IMR-90 (cell line): Measurements from ENCODE around the gene TBC1D22A. TPM values are rescaled to one million over a fixed set of nuclear protein-coding genes. Genes with fewer than 3 reads are reported as not detected.

Experiments used
- ATAC-seq: fragments of 200-7000 bp; cut with Tn5 transposase; 2 replicates; pipeline ENCODE4 v1.9.1; 2020; ENCODE audit warnings: low read depth, mild to moderate bottlenecking, moderate library complexity
- BruUV-seq: library from RNA; stranded (reverse); fragments of 400-500 nt; replicated peaks from 2 replicates; lab custom pipeline; 2021; lab: Mats Ljungman, UMichigan
- CTCF ChIA-PET: fragments of 300-600 bp; formaldehyde crosslinking; extraction: SDS; loops from one replicate; lab custom pipeline; 2021; ENCODE audit warnings: antibody characterized with exemption; lab: Yijun Ruan, JAX
- POLR2A ChIA-PET: fragments of 300-600 bp; sonication (Branson Sonifier 250); formaldehyde crosslinking; loops from one replicate; lab custom pipeline; 2022; ENCODE audit warnings: antibody characterized with exemption; ENCODE audit not compliant: unreplicated experiment; lab: Charles Lee
- DNase-seq: peaks from one replicate; pipeline ENCODE4 v3.0.0; 2013
- H2AFZ ChIP-seq: replicated peaks from 2 replicates; pipeline ENCODE3; 2013; ENCODE audit warnings: low read length, mild to moderate bottlenecking; ENCODE audit not compliant: poor library complexity
- H2AK5ac ChIP-seq: 2 replicates; pipeline ENCODE4 v1.6.1; 2013; ENCODE audit warnings: low read depth, low read length, inconsistent platforms
- H2AK9ac ChIP-seq: replicated peaks from 2 replicates; pipeline ENCODE3; 2013; ENCODE audit warnings: mild to moderate bottlenecking, low read depth, low read length, moderate library complexity; ENCODE audit not compliant: poor library complexity
- H2BK120ac ChIP-seq: 2 replicates; pipeline ENCODE4 v1.6.1; 2013; ENCODE audit warnings: low read depth, low read length, inconsistent platforms
- H2BK15ac ChIP-seq: 3 replicates; pipeline ENCODE4 v1.6.1; 2013; ENCODE audit warnings: low read depth, low read length, inconsistent platforms
- H2BK20ac ChIP-seq: 2 replicates; pipeline ENCODE4 v1.6.1; 2013; ENCODE audit warnings: low read depth, mild to moderate bottlenecking, inconsistent platforms, low read length, moderate library complexity
- H2BK5ac ChIP-seq: 2 replicates; pipeline ENCODE4 v1.6.1; 2013; ENCODE audit warnings: mild to moderate bottlenecking, low read depth, low read length, inconsistent platforms; ENCODE audit not compliant: poor library complexity, severe bottlenecking
- H3K14ac ChIP-seq: replicated peaks from 2 replicates; pipeline ENCODE4 v1.6.1; 2013; ENCODE audit warnings: low read depth, low read length, inconsistent platforms
- H3K18ac ChIP-seq: 2 replicates; pipeline ENCODE4 v1.6.1; 2013; ENCODE audit warnings: low read depth, low read length, control low read depth
- H3K23ac ChIP-seq: 2 replicates; pipeline ENCODE4 v1.6.1; 2013; ENCODE audit warnings: low read depth, low read length, inconsistent platforms
- H3K27ac ChIP-seq: 2 replicates; pipeline ENCODE4 v1.5.1; 2013; ENCODE audit warnings: mild to moderate bottlenecking, control low read depth, low read length; ENCODE audit not compliant: insufficient read depth
- H3K27me3 ChIP-seq: 2 replicates; pipeline ENCODE4 v1.6.1; 2013; ENCODE audit warnings: low read length; ENCODE audit not compliant: control insufficient read depth, insufficient read depth
- H3K36me3 ChIP-seq: 2 replicates; pipeline ENCODE4 v1.6.1; 2013; ENCODE audit warnings: low read length, mixed read lengths; ENCODE audit not compliant: control insufficient read depth, insufficient read depth
- H3K4ac ChIP-seq: 2 replicates; pipeline ENCODE4 v1.6.1; 2013; ENCODE audit warnings: low read depth, low read length, inconsistent platforms
- H3K4me1 ChIP-seq: 2 replicates; pipeline ENCODE4 v1.6.1; 2013; ENCODE audit warnings: low read length, mixed read lengths; ENCODE audit not compliant: control insufficient read depth, insufficient read depth
- H3K4me2 ChIP-seq: 2 replicates; pipeline ENCODE4 v1.6.1; 2013; ENCODE audit warnings: low read depth, mild to moderate bottlenecking, control low read depth, low read length, moderate library complexity
- H3K4me3 ChIP-seq: 2 replicates; pipeline ENCODE4 v1.5.1; 2013; ENCODE audit warnings: low read depth, mild to moderate bottlenecking, control low read depth, low read length, moderate library complexity; ENCODE audit not compliant: insufficient read depth
- H3K56ac ChIP-seq: 2 replicates; pipeline ENCODE4 v1.6.1; 2013; ENCODE audit warnings: low read length, inconsistent platforms; ENCODE audit not compliant: insufficient read depth; ENCODE audit errors: extremely low read depth
- H3K79me1 ChIP-seq, 2 experiments: 2 replicates each; pipeline ENCODE4 v1.6.1; 2013; ENCODE audit warnings: low read length in 2 of 2, inconsistent platforms in 1 of 2, low read depth in 1 of 2
- H3K9ac ChIP-seq: 2 replicates; pipeline ENCODE4 v1.6.1; 2013; ENCODE audit warnings: low read depth, low read length, control low read depth
- H3K9me1 ChIP-seq: 2 replicates; pipeline ENCODE4 v1.6.1; 2013; ENCODE audit warnings: low read length, inconsistent platforms; ENCODE audit not compliant: insufficient read depth
- H3K9me3 ChIP-seq: 2 replicates; pipeline ENCODE4 v1.6.1; 2013; ENCODE audit warnings: low read length; ENCODE audit not compliant: control insufficient read depth, insufficient read depth
- H4K20me1 ChIP-seq: 2 replicates; pipeline ENCODE4 v1.6.1; 2013; ENCODE audit warnings: low read length, inconsistent platforms; ENCODE audit not compliant: insufficient read depth
- H4K5ac ChIP-seq: 2 replicates; pipeline ENCODE4 v1.6.1; 2013; ENCODE audit warnings: mild to moderate bottlenecking, low read depth, low read length, control low read depth
- H4K8ac ChIP-seq, 2 experiments: 2 replicates each; pipeline ENCODE4 v1.6.1; 2013; ENCODE audit warnings: low read depth in 2 of 2, low read length in 2 of 2, control low read depth in 1 of 2, inconsistent platforms in 1 of 2
- H4K91ac ChIP-seq: 2 replicates; pipeline ENCODE4 v1.6.1; 2013; ENCODE audit warnings: low read depth, low read length, inconsistent platforms; ENCODE audit not compliant: insufficient read depth
- BHLHE40 ChIP-seq: fragments of 150-350 bp; IDR thresholded peaks from 2 replicates; pipeline ENCODE4 v1.6.1; 2016; ENCODE audit warnings: mild to moderate bottlenecking, low read depth, low read length
- CHD1 ChIP-seq: IDR thresholded peaks from 2 replicates; pipeline ENCODE4 v1.6.1; 2012; ENCODE audit warnings: low read depth, low read length, improper control_type of control experiment
- FOS ChIP-seq: fragments of 150-350 bp; IDR thresholded peaks from 2 replicates; pipeline ENCODE4 v1.6.1; 2016; ENCODE audit warnings: low read depth, low read length
- MAFK ChIP-seq: IDR thresholded peaks from 2 replicates; pipeline ENCODE4 v1.6.1; 2012; ENCODE audit warnings: low read depth, low read length, improper control_type of control experiment
- MAZ ChIP-seq: IDR thresholded peaks from 2 replicates; pipeline ENCODE4 v1.6.1; 2012; ENCODE audit warnings: low read depth, mild to moderate bottlenecking, low read length, improper control_type of control experiment, moderate library complexity, borderline replicate concordance
- POLR2A ChIP-seq: IDR thresholded peaks from 2 replicates; pipeline ENCODE4 v1.6.1; 2012; ENCODE audit warnings: mild to moderate bottlenecking, low read depth, low read length
- RAD21 ChIP-seq: IDR thresholded peaks from 2 replicates; pipeline ENCODE4 v1.6.1; 2012; ENCODE audit warnings: low read length, improper control_type of control experiment
- RCOR1 ChIP-seq: IDR thresholded peaks from 2 replicates; pipeline ENCODE4 v1.6.1; 2012; ENCODE audit warnings: mild to moderate bottlenecking, low read length, improper control_type of control experiment; ENCODE audit not compliant: insufficient replicate concordance
- RFX5 ChIP-seq: IDR thresholded peaks from 2 replicates; pipeline ENCODE4 v1.8.0; 2012; ENCODE audit warnings: low read depth, mild to moderate bottlenecking, low read length, moderate library complexity
- SMC3 ChIP-seq: fragments of 150-350 bp; IDR thresholded peaks from 2 replicates; pipeline ENCODE4 v1.6.1; 2016; ENCODE audit warnings: low read depth, mild to moderate bottlenecking, antibody characterized with exemption, low read length, moderate library complexity
- WGBS, 2 experiments: methylation state at CpG; one replicate each; pipeline versions ENCODE4 v1.1.5 to v1.1.7; 2013; ENCODE audit warnings: missing lambda C conversion rate in 2 of 2; ENCODE audit not compliant: insufficient read length in 1 of 2; ENCODE audit errors: extremely low coverage in 2 of 2; 5-methylcytosine and 5-hydroxymethylcytosine counted together
- dilution Hi-C: fragments of 300-500 bp; cut with HindIII; formaldehyde crosslinking; loops from one replicate; pipeline ENCODE4 v1.14.3; 2018; ENCODE audit warnings: low sequenced_read_pairs; ENCODE audit not compliant: unreplicated experiment
- in situ Hi-C: fragments of 300-500 bp; cut with MboI; formaldehyde crosslinking; loops from 3 replicates; pipeline ENCODE4 v1.14.3; 2019; ENCODE audit warnings: low sequenced_read_pairs, inconsistent platforms, mixed read lengths
- intact Hi-C: fragments of 100-400 bp; cut with micrococcal nuclease; formaldehyde crosslinking; loops from 2 replicates; pipeline ENCODE4 v1.10.0; 2022
- polyA plus RNA-seq, 3 experiments: library from polyadenylated mRNA; depleted of rRNA; stranded (reverse); fragments of >200 nt; gene quantifications; 2 replicates each; pipeline ENCODE4 v1.2.3, GENCODE V29; 2012; ENCODE audit warnings: low replicate concordance in 1 of 3
- total RNA-seq: library from RNA; depleted of rRNA; stranded (reverse); fragments of >200 nt; gene quantifications from 2 replicates; pipeline ENCODE4 v1.2.3, GENCODE V29; 2012
- TF ChIP-seq, protein P1 (sequence below): conservative IDR thresholded peaks from 2 replicates; pipeline ENCODE4 v1.5.1; 2012; ENCODE audit warnings: mild to moderate bottlenecking, low read depth, low read length, improper control_type of control experiment
- TF ChIP-seq, protein P2 (sequence below): fragments of 150-350 bp; IDR thresholded peaks from 2 replicates; pipeline ENCODE4 v1.6.1; 2016; ENCODE audit warnings: low read depth, mild to moderate bottlenecking, low read length, moderate library complexity, borderline replicate concordance

The TBC1D22A gene
- total and polyA plus RNA-seq, 2 of the 4 experiments (the other 2 are of a cell fraction) = 9.0 to 16.7 TPM

DNA sequence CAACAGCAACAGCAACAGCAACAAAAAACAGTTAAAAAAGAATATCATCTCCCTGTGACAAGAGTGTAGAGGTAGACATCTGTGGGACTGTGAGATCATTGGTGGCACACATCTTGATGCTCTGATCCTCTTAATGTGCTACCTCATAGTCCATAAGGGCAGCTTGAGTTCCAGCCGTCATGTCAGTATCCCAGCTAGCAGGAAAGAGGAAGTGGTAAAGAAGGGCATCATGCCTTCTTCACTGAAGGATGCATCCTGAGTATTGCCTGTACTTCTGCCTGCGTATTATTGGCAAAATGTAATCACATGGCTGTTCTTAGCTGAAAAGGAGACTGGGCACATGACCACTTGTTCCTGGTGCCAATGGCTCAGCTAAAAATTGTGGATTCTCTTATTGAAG lies 314.3 kb downstream of the TBC1D22A start:
- Histone ChIP-seq H4K5ac (no peak overlapping the region), H3K4me3 (no peak overlapping the region), H2AK5ac (no peak overlapping the region), H2BK15ac (no peak overlapping the region), H3K9me3 (peaks cover 14% of the 10 kb centered on the region), H3K9ac (no peak overlapping the region), H3K27me3 (no peaks in the 10 kb centered on the region), H2BK5ac (no peak overlapping the region), H4K20me1 (no peaks in the 10 kb centered on the region), H3K56ac (no peak overlapping the region), H3K79me1 (peaks cover 0 to 6% of the 10 kb centered on the region in 2 experiments; a peak in 2 of 4 replicates), H2AK9ac (no peak overlapping the region), H3K36me3 (0 out of 2 replicates have a peak, but pooled peaks cover 1% of the 10 kb centered on the region), H3K4me1 (no peaks in the 10 kb centered on the region), H2BK120ac (no peak overlapping the region), H2BK20ac (no peak overlapping the region), H3K4me2 (no peak overlapping the region), H3K4ac (no peak overlapping the region), H3K18ac (no peak overlapping the region), H3K27ac (no peak overlapping the region), H4K91ac (no peak overlapping the region), H3K14ac (no peak overlapping the region), H3K23ac (no peak overlapping the region), H3K9me1 (no peaks in the 10 kb centered on the region), H4K8ac (no peak overlapping the region), H2AFZ (no peak overlapping the region)
- ATAC-seq (no peak), DNase-seq (no peak)
- in situ Hi-C loops (no loop called here), dilution Hi-C loops (no loop called here), intact Hi-C loops (no loop called here)
- WGBS, 2 experiments = 100% methylated on average over 1 of the region's 2 CpGs; no CpG with 5 or more reads in 1 of the 2 experiments
- ChIA-PET CTCF (no interaction called here), POLR2A (no interaction called here)
- no TSS peak for BruUV-seq
- no peak for TF ChIP-seq MAZ
- no peak for TF ChIP-seq RFX5
- TF ChIP-seq FOS = no peak
- TF ChIP-seq RAD21 = no peak
- TF ChIP-seq BHLHE40 = no peak
- no peak for TF ChIP-seq SMC3
- TF ChIP-seq POLR2A = no peak
- TF ChIP-seq, protein P1, sequence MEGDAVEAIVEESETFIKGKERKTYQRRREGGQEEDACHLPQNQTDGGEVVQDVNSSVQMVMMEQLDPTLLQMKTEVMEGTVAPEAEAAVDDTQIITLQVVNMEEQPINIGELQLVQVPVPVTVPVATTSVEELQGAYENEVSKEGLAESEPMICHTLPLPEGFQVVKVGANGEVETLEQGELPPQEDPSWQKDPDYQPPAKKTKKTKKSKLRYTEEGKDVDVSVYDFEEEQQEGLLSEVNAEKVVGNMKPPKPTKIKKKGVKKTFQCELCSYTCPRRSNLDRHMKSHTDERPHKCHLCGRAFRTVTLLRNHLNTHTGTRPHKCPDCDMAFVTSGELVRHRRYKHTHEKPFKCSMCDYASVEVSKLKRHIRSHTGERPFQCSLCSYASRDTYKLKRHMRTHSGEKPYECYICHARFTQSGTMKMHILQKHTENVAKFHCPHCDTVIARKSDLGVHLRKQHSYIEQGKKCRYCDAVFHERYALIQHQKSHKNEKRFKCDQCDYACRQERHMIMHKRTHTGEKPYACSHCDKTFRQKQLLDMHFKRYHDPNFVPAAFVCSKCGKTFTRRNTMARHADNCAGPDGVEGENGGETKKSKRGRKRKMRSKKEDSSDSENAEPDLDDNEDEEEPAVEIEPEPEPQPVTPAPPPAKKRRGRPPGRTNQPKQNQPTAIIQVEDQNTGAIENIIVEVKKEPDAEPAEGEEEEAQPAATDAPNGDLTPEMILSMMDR = no peak
- TF ChIP-seq MAFK = no peak
- TF ChIP-seq, protein P2, sequence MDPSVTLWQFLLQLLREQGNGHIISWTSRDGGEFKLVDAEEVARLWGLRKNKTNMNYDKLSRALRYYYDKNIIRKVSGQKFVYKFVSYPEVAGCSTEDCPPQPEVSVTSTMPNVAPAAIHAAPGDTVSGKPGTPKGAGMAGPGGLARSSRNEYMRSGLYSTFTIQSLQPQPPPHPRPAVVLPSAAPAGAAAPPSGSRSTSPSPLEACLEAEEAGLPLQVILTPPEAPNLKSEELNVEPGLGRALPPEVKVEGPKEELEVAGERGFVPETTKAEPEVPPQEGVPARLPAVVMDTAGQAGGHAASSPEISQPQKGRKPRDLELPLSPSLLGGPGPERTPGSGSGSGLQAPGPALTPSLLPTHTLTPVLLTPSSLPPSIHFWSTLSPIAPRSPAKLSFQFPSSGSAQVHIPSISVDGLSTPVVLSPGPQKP = no peak
- TF ChIP-seq RCOR1 = no peak
- no peak for TF ChIP-seq CHD1
